H9 (cell line): ENCODE data around the gene TYSND1. TPM values are rescaled to one million over a fixed set of nuclear protein-coding genes. Genes with fewer than 3 reads are reported as not detected.

Experiments used
- DNase-seq: peaks from one replicate; pipeline ENCODE4 v3.0.0-alpha.2; 2017
- H2AFZ ChIP-seq: one replicate; pipeline ENCODE4 v1.6.1; 2013; ENCODE audit warnings: mild to moderate bottlenecking, low read length, control low read depth, moderate library complexity
- H2AK5ac ChIP-seq: 2 replicates; pipeline ENCODE4 v1.6.1; 2013; ENCODE audit warnings: low read length, control low read depth, mixed read lengths; ENCODE audit not compliant: insufficient read length
- H2BK120ac ChIP-seq: one replicate; pipeline ENCODE4 v1.6.1; 2013; ENCODE audit warnings: low read depth, mild to moderate bottlenecking, low read length, control low read depth, inconsistent platforms; ENCODE audit not compliant: poor library complexity, severe bottlenecking
- H2BK12ac ChIP-seq: 2 replicates; pipeline ENCODE4 v1.6.1; 2013; ENCODE audit warnings: low read length, control low read depth, mixed read lengths, low read depth; ENCODE audit not compliant: insufficient read length
- H2BK15ac ChIP-seq: 2 replicates; pipeline ENCODE4 v1.6.1; 2013; ENCODE audit warnings: low read depth, low read length, control low read depth
- H2BK20ac ChIP-seq: one replicate; pipeline ENCODE4 v1.6.1; 2013; ENCODE audit warnings: low read depth, mild to moderate bottlenecking, low read length, control low read depth, inconsistent platforms; ENCODE audit not compliant: poor library complexity, severe bottlenecking
- H2BK5ac ChIP-seq: 2 replicates; pipeline ENCODE4 v1.6.1; 2013; ENCODE audit warnings: low read length, control low read depth, mixed read lengths; ENCODE audit not compliant: insufficient read length
- H3K14ac ChIP-seq: 2 replicates; pipeline ENCODE4 v1.6.1; 2013; ENCODE audit warnings: low read length, control low read depth; ENCODE audit not compliant: insufficient read depth
- H3K18ac ChIP-seq: 2 replicates; pipeline ENCODE4 v1.6.1; 2013; ENCODE audit warnings: low read depth, mild to moderate bottlenecking, mixed read lengths, low read length, control low read depth; ENCODE audit not compliant: insufficient read length
- H3K23ac ChIP-seq: 2 replicates; pipeline ENCODE4 v1.6.1; 2013; ENCODE audit warnings: low read length, control low read depth, mixed read lengths, low read depth; ENCODE audit not compliant: insufficient read length
- H3K23me2 ChIP-seq: 2 replicates; pipeline ENCODE4 v1.6.1; 2013; ENCODE audit warnings: low read depth, mild to moderate bottlenecking, mixed read lengths, low read length, control low read depth; ENCODE audit not compliant: insufficient read length, poor library complexity, severe bottlenecking
- H3K27ac ChIP-seq: 2 replicates; pipeline ENCODE4 v1.5.1; 2013; ENCODE audit warnings: low read length, control low read depth, mixed read lengths, low read depth; ENCODE audit not compliant: insufficient read length
- H3K27me3 ChIP-seq: 2 replicates; pipeline ENCODE4 v1.6.1; 2013; ENCODE audit warnings: low read length, control low read depth, inconsistent platforms; ENCODE audit not compliant: insufficient read depth
- H3K4ac ChIP-seq: 2 replicates; pipeline ENCODE4 v1.6.1; 2013; ENCODE audit warnings: low read depth, mild to moderate bottlenecking, control low read depth, inconsistent platforms, low read length, moderate library complexity
- H3K4me1 ChIP-seq: 2 replicates; pipeline ENCODE4 v1.6.1; 2013; ENCODE audit warnings: low read length, control low read depth, inconsistent platforms; ENCODE audit not compliant: insufficient read depth
- H3K4me2 ChIP-seq: 2 replicates; pipeline ENCODE4 v1.6.1; 2013; ENCODE audit warnings: low read length, control low read depth, mixed read lengths; ENCODE audit not compliant: insufficient read length, insufficient read depth
- H3K56ac ChIP-seq: 2 replicates; pipeline ENCODE4 v1.6.1; 2013; ENCODE audit warnings: low read depth, mild to moderate bottlenecking, mixed read lengths, low read length, control low read depth; ENCODE audit not compliant: insufficient read length
- H3K79me1 ChIP-seq: 2 replicates; pipeline ENCODE4 v1.6.1; 2013; ENCODE audit warnings: low read depth, mild to moderate bottlenecking, moderate library complexity, low read length, control low read depth, inconsistent platforms; ENCODE audit not compliant: insufficient read depth, poor library complexity, severe bottlenecking
- H3K79me2 ChIP-seq: 2 replicates; pipeline ENCODE4 v1.6.1; 2013; ENCODE audit warnings: low read length, control low read depth, inconsistent platforms; ENCODE audit not compliant: insufficient read depth
- H3K9ac ChIP-seq: 2 replicates; pipeline ENCODE4 v1.6.1; 2013; ENCODE audit warnings: low read length, control low read depth, mixed read lengths; ENCODE audit not compliant: insufficient read length; ENCODE audit errors: extremely low read depth
- H3K9me3 ChIP-seq: one replicate; pipeline ENCODE4 v1.6.1; 2013; ENCODE audit warnings: low read depth, low read length, inconsistent platforms; ENCODE audit not compliant: control insufficient read depth
- H3T11ph ChIP-seq: one replicate; pipeline ENCODE4 v1.6.1; 2013; ENCODE audit warnings: mild to moderate bottlenecking, low read length, control low read depth, inconsistent platforms
- H4K20me1 ChIP-seq: one replicate; pipeline ENCODE4 v1.6.1; 2013; ENCODE audit not compliant: control insufficient read depth, insufficient read length, insufficient read depth
- H4K5ac ChIP-seq: 2 replicates; pipeline ENCODE4 v1.6.1; 2013; ENCODE audit warnings: low read depth, mild to moderate bottlenecking, mixed read lengths, low read length, control low read depth; ENCODE audit not compliant: insufficient read length
- H4K8ac ChIP-seq: replicated peaks from 2 replicates; pipeline ENCODE4 v1.6.1; 2013; ENCODE audit warnings: low read length, control low read depth, mixed read lengths, low read depth; ENCODE audit not compliant: insufficient read length
- H4K91ac ChIP-seq: 2 replicates; pipeline ENCODE4 v1.6.1; 2013; ENCODE audit warnings: low read depth, mild to moderate bottlenecking, moderate library complexity, mixed read lengths, low read length, control low read depth; ENCODE audit not compliant: insufficient read length
- H3K27ac Mint-ChIP-seq, 3 experiments: 2 replicates in 2 of 3; 3 replicates in 1 of 3; pipeline ENCODE4 v1.8.0; 2020 to 2021; ENCODE audit warnings: mixed read lengths in 3 of 3, mild to moderate bottlenecking in 1 of 3, moderate library complexity in 1 of 3
- H3K27me3 Mint-ChIP-seq: 2 replicates; pipeline ENCODE4 v1.8.0; 2021; ENCODE audit warnings: low read depth, mild to moderate bottlenecking, moderate library complexity, mixed read lengths
- H3K36me3 Mint-ChIP-seq, 3 experiments: 2 replicates in 2 of 3; 3 replicates in 1 of 3; pipeline ENCODE4 v1.8.0; 2020 to 2021; ENCODE audit warnings: low read depth in 3 of 3, mixed read lengths in 3 of 3; ENCODE audit not compliant: insufficient read depth in 1 of 3
- H3K4me1 Mint-ChIP-seq, 2 experiments: 2 replicates each; pipeline ENCODE4 v1.8.0; 2020; ENCODE audit warnings: mixed read lengths in 2 of 2
- H3K4me3 Mint-ChIP-seq, 2 experiments: 2 replicates in 1 of 2; 3 replicates in 1 of 2; pipeline ENCODE4 v1.8.0; 2020 to 2021; ENCODE audit warnings: mild to moderate bottlenecking in 2 of 2, mixed read lengths in 2 of 2, moderate library complexity in 1 of 2
- H3K9me3 Mint-ChIP-seq, 2 experiments: 2 replicates in 1 of 2; 3 replicates in 1 of 2; pipeline ENCODE4 v1.8.0; 2020; ENCODE audit warnings: mild to moderate bottlenecking in 2 of 2, mixed read lengths in 2 of 2, moderate library complexity in 1 of 2
- WGBS: extraction: QIAGEN DNeasy Blood & Tissue Kit; methylation state at CpG from one replicate; pipeline ENCODE4 v1.1.7; 2013; ENCODE audit warnings: missing lambda C conversion rate, low lambda C conversion rate, mixed read lengths; ENCODE audit not compliant: insufficient read length; ENCODE audit errors: extremely low coverage; 5-methylcytosine and 5-hydroxymethylcytosine counted together
- total RNA-seq: library from RNA; stranded (reverse); gene quantifications from 2 replicates; pipeline ENCODE4 v1.2.1, GENCODE V29; 2021
- TF ChIP-seq, protein P1 (sequence below): fragments of 200-600 bp; sonication (generic); conservative IDR thresholded peaks from 3 replicates; pipeline ENCODE4 v1.8.0; 2021; ENCODE audit warnings: antibody characterized with exemption, mild to moderate bottlenecking

TYSND1 gene
- total RNA-seq, 1 experiment from 2014 or later: 12.8 TPM

- no peak for DNase-seq
- H3K4me2 ChIP-seq: no peak overlapping the region
- no CpG with 5 or more reads among the region's 4 CpGs for WGBS
These were observed 27.7 kb upstream of the TYSND1 start for GRCh38 chr10:70174058-70174741.

More at GRCh38 chr10:70174058-70174741, 27.7 kb upstream of the TYSND1 start:
- no peak overlapping the region for H2BK20ac ChIP-seq
- no peak overlapping the region for H3K27ac ChIP-seq
- no peak overlapping the region for H4K5ac ChIP-seq
- H2AK5ac ChIP-seq: no peak overlapping the region
- no peak overlapping the region for H3K9ac ChIP-seq
- Mint-ChIP-seq H3K4me1 (peaks cover 4 to 8% of the 10 kb centered on the region in 2 experiments), H3K4me3 (no peak overlapping the region), H3K27ac (no peak overlapping the region), H3K27me3 (peaks cover 1% of the 10 kb centered on the region), H3K9me3 (no peaks in the 10 kb centered on the region), H3K36me3 (no peaks in the 10 kb centered on the region)
- peaks cover 7% of the 10 kb centered on the region; the same call in 1 of the 2 replicates for H3K79me2 ChIP-seq
- H2AFZ ChIP-seq: no peak overlapping the region
- no peaks in the 10 kb centered on the region for H3K4me1 ChIP-seq
- H4K20me1 ChIP-seq: no peaks in the 10 kb centered on the region
- no peak overlapping the region for H3K23ac ChIP-seq
- no peaks in the 10 kb centered on the region for H3K9me3 ChIP-seq
- H3K23me2 ChIP-seq: peaks cover 7% of the 10 kb centered on the region
- TF ChIP-seq, protein P1, sequence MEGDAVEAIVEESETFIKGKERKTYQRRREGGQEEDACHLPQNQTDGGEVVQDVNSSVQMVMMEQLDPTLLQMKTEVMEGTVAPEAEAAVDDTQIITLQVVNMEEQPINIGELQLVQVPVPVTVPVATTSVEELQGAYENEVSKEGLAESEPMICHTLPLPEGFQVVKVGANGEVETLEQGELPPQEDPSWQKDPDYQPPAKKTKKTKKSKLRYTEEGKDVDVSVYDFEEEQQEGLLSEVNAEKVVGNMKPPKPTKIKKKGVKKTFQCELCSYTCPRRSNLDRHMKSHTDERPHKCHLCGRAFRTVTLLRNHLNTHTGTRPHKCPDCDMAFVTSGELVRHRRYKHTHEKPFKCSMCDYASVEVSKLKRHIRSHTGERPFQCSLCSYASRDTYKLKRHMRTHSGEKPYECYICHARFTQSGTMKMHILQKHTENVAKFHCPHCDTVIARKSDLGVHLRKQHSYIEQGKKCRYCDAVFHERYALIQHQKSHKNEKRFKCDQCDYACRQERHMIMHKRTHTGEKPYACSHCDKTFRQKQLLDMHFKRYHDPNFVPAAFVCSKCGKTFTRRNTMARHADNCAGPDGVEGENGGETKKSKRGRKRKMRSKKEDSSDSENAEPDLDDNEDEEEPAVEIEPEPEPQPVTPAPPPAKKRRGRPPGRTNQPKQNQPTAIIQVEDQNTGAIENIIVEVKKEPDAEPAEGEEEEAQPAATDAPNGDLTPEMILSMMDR: no peak
- no peak overlapping the region for H3K14ac ChIP-seq
- H2BK5ac ChIP-seq: no peak overlapping the region
- no peak overlapping the region for H2BK15ac ChIP-seq
- H3K56ac ChIP-seq: no peak overlapping the region
- H2BK120ac ChIP-seq: no peak overlapping the region
- H4K91ac ChIP-seq: no peak overlapping the region
- H3K79me1 ChIP-seq: no peaks in the 10 kb centered on the region
- H3T11ph ChIP-seq: no peak overlapping the region
- H3K18ac ChIP-seq: no peak overlapping the region
- no peak overlapping the region for H4K8ac ChIP-seq
- no peaks in the 10 kb centered on the region for H3K27me3 ChIP-seq
- H2BK12ac ChIP-seq: no peak overlapping the region
- H3K4ac ChIP-seq: no peak overlapping the region
